Measurements from ENCODE around the gene IL22RA1. TPM values are rescaled to one million over a fixed set of nuclear protein-coding genes. Genes with fewer than 3 reads are reported as not detected.

The IL22RA1 gene
- total and polyA plus RNA-seq, 7 donors = 0.08 to 0.26 (median 0.16) TPM; not detected in 3

GRCh38 chr1:24156542-24157260 lies 13.8 kb upstream of the IL22RA1 start:
- H3K36me3 ChIP-seq (ENCODE audit: insufficient read depth in 1 of 2, low read depth in 1 of 2) = peaks cover 0 to 5% of the 10 kb centered on the region in 2 donors
- no peak overlapping the region for H3K27ac ChIP-seq
- intact Hi-C loops (cut with DNase I) = no loop called here
- TF ChIP-seq CTCF (IDR thresholded peaks at IDR 0.05) = no peak
- H3K4me3 ChIP-seq = no peak overlapping the region
- 88 to 95% (median 91%) methylated on average over 16 to 18 of the region's 18 CpGs for WGBS, 3 donors
- no peaks in the 10 kb centered on the region for H3K9me3 ChIP-seq
- ATAC-seq (no peak), DNase-seq (no peak)
- H3K27me3 ChIP-seq (ENCODE audit: insufficient read depth in 3 of 3, low read length in 2 of 3) = no peaks in the 10 kb centered on the region
- H3K4me1 ChIP-seq = peaks cover 6% of the 10 kb centered on the region

GRCh38 chr1:24155011-24155782 lies 12.3 kb upstream of the IL22RA1 start:
- ATAC-seq = no peak
- TF ChIP-seq CTCF (IDR thresholded peaks at IDR 0.05) = no peak
- peaks cover 0 to 5% of the 10 kb centered on the region in 2 donors for H3K36me3 ChIP-seq (ENCODE audit: insufficient read depth in 1 of 2, low read depth in 1 of 2)
- 60 to 68% (median 62%) methylated on average over 11 of the region's 11 CpGs for WGBS, 3 donors
- no peaks in the 10 kb centered on the region for H3K9me3 ChIP-seq
- no peak overlapping the region for H3K4me3 ChIP-seq
- H3K4me1 ChIP-seq = peaks cover 6% of the 10 kb centered on the region
- no peak for DNase-seq
- no peak overlapping the region for H3K27ac ChIP-seq
- intact Hi-C loops (cut with DNase I) = no loop called here
- no peaks in the 10 kb centered on the region for H3K27me3 ChIP-seq (ENCODE audit: insufficient read depth in 3 of 3, low read length in 2 of 3)

- DNase-seq (no peak), ATAC-seq (no peak)
- intact Hi-C loops (cut with DNase I) = loop anchor here in 1 of 2 donors (5.0 kb wide), 1 partner anchor 238 kb away; no protein-coding TSS in a partner anchor
- H3K9me3 ChIP-seq = no peaks in the 10 kb centered on the region
- peaks cover 6% of the 10 kb centered on the region for H3K4me1 ChIP-seq
- H3K4me3 ChIP-seq = no peak overlapping the region
- no peak overlapping the region for H3K27ac ChIP-seq
- WGBS, 3 donors = 68 to 82% (median 81%) methylated on average over 8 of the region's 8 CpGs
- peaks cover 0 to 5% of the 10 kb centered on the region in 2 donors for H3K36me3 ChIP-seq (ENCODE audit: insufficient read depth in 1 of 2, low read depth in 1 of 2)
- no peak for TF ChIP-seq CTCF (IDR thresholded peaks at IDR 0.05)
- no peaks in the 10 kb centered on the region for H3K27me3 ChIP-seq (ENCODE audit: insufficient read depth in 3 of 3, low read length in 2 of 3)
These were observed 11.3 kb upstream of the IL22RA1 start for GRCh38 chr1:24154215-24154614.

- intact Hi-C loops (cut with DNase I) = loop anchor here (2.0 to 5.0 kb wide), 2 partner anchors 236 to 239 kb away; no protein-coding TSS in a partner anchor
- H3K4me3 ChIP-seq = no peak overlapping the region
- no peaks in the 10 kb centered on the region for H3K27me3 ChIP-seq (ENCODE audit: insufficient read depth in 3 of 3, low read length in 2 of 3)
- WGBS, 3 donors = 83 to 90% (median 84%) methylated on average over 10 of the region's 10 CpGs
- peaks cover 4% of the 10 kb centered on the region for H3K4me1 ChIP-seq
- no peak for TF ChIP-seq CTCF (IDR thresholded peaks at IDR 0.05)
- H3K9me3 ChIP-seq = no peaks in the 10 kb centered on the region
- peaks cover 0 to 5% of the 10 kb centered on the region in 2 donors for H3K36me3 ChIP-seq (ENCODE audit: insufficient read depth in 1 of 2, low read depth in 1 of 2)
- H3K27ac ChIP-seq = no peak overlapping the region
- DNase-seq = no peak
- ATAC-seq = no peak
These were observed 9.9 kb upstream of the IL22RA1 start for GRCh38 chr1:24152631-24153494.
